ENCODE data around the gene SDF2. TPM values are rescaled to one million over a fixed set of nuclear protein-coding genes. Genes with fewer than 3 reads are reported as not detected.

Gene SDF2, protein sequence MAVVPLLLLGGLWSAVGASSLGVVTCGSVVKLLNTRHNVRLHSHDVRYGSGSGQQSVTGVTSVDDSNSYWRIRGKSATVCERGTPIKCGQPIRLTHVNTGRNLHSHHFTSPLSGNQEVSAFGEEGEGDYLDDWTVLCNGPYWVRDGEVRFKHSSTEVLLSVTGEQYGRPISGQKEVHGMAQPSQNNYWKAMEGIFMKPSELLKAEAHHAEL
- total RNA-seq, result 56.8 and 63.1 TPM in 2 replicates

DNA sequence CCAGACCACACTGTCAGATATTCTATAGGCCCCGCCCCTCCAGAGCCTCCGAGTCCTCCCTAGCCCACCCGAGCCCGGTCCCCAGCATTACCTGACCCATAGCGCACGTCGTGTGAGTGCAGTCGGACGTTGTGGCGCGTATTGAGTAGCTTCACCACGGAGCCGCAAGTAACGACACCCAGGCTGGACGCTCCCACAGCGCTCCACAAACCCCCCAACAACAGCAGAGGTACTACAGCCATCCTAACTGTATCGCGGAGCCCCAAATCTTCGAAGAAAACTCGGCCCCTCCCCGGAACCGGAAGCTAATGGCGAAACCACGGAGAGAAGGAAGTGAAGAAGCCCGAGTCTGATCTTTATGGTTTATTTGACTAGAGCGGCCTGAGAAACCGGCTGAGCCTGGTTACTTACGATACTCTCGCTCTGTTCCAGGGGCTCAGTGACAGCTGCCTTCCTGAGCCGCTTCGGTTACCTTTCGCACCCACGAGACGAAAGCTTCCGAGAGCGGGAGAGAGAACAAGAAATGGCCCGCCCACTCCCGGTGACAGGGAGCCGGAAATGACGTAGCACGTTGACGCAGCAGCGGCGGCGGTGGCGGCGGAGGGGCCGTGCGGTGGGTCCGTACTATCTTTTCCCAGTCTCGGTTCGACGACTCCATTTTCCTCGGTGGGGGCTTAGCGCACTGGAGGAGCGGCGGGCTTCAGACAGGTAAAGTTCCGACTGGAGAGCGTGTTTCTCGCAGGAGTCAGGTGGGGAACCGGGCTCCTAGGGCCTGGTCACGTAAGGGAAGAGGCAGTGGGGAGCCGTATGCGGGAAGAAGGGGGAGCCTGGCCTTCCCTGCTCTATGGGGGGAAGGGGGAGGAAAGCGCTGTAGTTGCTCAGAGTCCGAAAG lies at the start of gene SDF2, which contains the start of gene SUPT6H:
Gene SDF2, minus strand, starts transcription at position 272 of the 892 bp plus-strand sequence. Its CDS starts 30 bp downstream, at position 242.
Gene SUPT6H, plus strand, starts transcription at position 571 of the 892 bp plus-strand sequence. CDS start 11,197 bp downstream, outside the sequence.
- peak; percentile 47 for DNase-seq (ENCODE audit: low read depth, low spot score)

DNA sequence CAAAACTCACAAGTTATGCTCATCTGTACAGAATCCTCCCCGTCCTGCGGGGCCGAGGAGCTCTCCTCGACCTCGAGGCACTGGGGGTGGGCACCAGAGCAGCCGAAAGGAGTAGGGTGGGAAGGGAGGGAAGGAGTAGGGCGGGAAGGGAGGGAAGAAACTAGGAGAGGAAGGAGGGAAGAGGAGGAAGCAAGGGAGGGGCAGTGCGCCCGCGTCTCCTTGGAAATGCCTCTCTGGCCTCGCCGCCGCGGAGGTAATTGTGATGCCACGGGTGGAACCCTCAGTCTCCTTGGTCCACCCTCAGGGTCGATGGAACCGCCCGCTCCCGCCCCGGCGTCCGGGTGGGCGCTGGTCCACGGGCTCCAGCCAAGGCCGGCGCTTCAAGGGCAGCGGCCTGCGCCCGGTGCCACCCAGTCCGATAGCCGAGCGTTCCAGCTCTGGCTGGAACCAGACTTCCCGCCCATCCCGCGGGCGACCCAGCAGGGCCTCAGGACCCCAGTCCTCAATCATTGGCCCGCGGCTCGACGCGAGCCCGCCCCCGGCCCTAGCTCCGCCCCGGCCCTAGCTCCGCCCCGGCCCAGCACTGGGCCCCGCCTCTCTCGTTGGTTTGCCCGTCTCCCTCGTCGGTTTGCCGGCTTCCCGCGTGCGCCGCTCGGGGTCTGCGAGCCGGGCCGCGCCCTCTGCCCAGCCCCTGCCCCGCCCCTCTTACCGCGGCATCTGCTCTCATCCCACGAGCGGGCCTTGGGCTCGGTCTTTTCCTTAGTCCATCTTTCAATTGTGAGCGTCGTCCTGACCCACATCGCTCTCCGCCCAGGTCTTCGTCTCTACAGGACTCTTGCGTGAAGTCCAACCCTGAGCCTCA lies 49.4 kb upstream of the SDF2 start:
- peak; percentile 59 for DNase-seq (ENCODE audit: low read depth, low spot score)

DNA sequence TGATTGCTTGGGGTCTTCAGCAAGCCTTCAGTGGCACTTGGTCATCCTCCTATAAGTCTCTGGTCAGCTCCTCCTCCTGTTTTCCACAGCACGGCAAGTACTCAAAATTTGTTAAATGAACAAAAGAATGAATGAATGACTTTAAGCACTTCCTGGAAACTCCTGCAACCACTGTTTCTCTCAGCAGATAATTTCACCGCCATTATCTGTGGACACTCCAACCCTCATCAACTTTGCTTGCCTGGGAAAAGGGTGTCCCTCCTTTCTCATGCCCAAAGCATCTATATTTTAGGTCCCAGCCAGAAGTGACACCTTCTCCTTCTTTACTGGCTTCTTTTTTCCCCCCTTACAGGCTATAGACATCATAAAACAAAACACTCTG lies 45.6 kb upstream of the SDF2 start:
- no peak for DNase-seq (ENCODE audit: low read depth, low spot score)

DNA sequence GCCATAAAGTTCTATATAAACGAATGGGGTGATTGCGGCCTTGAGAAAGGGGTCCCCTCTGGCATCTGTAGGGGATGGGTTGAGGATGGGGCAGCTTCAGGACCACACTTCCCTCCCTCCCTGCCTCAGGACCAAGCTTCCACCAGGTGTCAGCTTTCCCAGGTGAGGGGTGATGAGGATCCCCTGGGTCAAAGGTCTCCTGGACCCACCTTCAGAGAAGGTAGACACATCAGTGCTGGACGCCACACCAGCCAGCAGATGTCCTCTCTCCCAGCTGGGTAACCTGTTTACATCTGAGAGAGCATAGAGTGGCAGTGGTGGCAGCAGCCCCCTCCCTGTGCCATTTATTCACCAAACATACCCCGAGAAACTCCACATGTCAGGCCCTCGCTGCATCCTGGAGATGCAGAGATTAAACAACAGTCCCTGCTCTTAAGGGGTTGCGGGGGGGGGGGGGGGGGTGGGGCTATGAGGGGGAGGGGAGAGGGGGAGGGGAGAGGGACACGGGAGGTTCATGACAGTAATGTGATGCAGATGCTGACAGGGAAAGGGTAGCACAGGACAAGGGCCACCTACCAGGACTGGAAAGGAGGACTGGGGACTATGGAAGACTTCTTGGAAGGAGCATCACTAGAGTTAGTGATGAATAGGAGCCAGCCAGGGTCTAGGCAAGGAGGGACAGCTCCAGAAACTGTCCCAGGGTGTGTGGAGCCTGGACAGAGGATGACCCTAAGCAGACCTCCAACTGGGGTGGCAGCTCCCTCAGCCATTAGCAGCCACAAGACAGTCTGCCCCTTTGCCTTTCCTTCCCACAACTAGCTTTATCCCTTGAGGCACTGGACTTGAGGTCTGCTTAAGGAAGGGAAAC lies 45.0 kb upstream of the SDF2 start:
- DNase-seq (ENCODE audit: low read depth, low spot score), result no peak

DNA sequence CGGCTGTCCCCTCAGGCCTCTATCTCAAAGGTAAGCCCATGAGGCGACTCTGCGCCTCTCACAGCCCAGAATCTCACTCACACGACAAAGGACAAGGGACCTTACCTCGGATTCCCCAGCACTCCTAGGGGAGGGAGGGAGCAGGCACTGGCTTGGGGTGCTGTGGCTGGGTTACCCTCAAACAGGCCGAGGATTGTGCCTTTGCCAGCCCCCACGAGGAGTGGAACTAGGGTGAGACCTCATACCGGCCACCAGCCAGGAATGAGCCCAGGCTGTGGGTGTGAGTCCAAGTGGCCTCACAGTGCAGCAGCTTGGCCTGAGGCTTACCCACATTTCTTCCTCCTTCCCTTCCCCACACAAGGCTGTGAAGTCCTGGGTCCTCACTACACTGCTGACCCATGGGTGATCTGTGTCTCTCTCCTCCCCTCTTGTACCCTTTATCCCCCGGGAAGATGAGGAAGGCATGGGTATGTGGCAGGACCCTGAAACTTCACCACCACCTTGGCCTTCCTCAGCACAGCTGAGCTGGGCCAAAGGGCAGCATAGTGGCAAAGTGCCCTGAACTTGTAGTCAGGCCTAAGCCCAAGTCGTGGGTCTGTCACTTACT lies 44.1 kb upstream of the SDF2 start:
- DNase-seq (ENCODE audit: low read depth, low spot score), result no peak

DNA sequence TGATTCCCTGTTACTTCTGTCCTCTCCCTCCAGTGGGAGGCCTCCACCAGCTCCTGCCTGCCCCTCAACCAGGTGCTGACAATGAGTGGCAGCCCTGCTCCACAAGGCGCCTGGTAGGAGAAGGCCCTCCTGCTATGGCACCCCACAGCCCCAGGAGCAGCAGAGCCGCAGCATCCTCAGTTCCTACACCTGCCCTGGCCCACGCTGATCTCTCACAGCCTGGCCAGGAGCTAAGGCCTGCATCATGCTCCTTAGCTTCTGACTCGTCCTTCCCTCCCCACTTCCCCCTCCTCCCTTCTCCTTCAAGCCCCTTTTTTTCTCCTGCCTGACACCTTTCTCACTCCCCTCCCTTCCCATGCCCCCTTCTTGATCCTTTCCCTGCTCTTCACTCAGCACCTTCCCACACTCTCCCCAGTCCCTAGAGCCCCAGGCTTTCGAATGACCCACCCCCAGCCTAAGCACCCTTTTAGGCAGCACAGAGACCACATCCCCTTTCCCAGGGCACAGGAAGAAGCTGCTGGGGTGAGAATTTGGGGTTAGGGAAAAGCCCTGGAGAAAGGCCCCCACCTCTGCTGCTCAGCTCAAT lies 43.5 kb upstream of the SDF2 start:
- DNase-seq (ENCODE audit: low read depth, low spot score), result no peak

DNA sequence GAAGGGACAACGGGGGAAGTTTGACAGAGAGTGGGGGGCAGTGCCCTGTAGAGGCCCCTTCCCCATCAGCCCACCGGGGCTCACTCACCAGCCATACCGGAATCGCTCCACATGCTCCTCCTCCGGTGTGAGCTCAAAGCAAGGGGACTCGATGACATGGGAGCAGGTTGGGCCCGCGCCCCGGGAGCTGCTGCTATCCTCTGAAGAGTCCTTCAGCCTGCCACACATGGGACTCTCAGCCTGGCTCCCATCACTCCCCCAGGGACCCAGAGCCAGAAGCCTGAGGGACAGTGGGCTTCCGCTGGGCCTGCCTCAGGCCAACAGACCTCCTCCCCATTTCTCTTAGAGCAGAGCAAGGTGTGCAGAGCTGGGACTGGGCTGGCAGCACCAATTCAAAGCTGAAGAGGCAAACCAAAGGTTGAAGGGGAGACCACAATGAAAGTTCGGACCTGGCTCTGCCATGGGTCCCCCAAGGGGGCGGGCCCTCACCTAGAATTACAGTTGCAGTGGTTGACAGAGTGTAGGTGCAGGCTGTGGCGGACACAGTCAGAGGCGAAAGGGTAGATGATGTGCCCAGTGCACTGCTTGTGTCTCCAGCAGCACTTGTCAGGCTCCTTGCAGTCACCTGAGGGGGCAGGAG lies 42.6 kb upstream of the SDF2 start:
- DNase-seq (ENCODE audit: low read depth, low spot score), result no peak

DNA sequence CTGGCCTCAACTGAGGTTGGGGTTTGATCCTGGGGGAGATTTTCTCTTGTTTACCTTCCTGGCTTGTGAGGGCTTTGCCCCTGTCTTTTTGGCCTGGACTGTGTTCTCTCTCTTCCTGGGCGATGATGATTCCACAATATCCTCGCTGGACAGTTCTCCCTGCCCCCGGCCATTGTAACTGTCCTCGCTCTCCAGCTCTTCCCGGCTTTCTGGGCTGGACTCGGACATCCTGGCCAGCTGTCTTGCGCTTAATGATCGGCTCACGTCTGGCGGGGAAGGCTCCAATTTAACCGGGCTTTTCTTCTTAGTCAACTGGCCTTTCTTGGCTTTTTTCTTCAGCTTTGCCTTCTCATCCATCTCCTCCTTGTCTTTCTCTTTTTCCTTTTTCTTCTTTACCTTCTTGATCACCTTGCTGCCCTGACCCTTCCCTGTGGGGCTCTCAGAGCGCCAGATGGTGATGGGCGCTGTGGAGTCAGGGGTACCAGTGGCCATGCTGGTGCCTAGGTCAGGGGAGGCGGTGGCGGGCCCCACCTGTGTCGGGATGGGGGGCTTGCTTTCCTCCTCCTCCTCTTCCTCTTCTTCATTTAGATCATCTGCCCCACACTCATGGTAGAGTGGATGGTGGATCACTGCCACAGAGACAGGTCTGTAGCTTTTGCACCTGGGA lies 42.0 kb upstream of the SDF2 start:
- DNase-seq (ENCODE audit: low read depth, low spot score), result no peak

DNA sequence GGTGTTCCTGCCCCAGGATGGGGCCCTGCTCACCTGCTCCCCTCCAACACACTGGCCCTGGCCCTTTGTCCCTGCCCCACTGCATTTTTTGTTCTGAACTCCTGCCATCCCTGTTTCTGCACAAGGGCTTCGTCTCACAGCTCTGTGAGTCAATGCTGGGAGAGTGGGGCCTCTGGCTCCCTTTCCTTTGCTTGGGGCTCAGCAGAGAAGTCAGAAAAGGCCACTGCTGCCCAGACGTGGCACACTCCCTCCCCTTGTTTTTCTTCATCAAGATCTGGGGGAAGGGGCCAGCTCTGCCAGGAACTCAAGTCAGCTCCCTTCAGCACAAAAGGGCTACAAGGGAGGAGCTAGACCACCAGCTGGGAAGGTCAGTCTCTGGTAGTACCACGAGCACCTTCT lies 41.0 kb upstream of the SDF2 start:
- DNase-seq (ENCODE audit: low read depth, low spot score), result no peak

DNA sequence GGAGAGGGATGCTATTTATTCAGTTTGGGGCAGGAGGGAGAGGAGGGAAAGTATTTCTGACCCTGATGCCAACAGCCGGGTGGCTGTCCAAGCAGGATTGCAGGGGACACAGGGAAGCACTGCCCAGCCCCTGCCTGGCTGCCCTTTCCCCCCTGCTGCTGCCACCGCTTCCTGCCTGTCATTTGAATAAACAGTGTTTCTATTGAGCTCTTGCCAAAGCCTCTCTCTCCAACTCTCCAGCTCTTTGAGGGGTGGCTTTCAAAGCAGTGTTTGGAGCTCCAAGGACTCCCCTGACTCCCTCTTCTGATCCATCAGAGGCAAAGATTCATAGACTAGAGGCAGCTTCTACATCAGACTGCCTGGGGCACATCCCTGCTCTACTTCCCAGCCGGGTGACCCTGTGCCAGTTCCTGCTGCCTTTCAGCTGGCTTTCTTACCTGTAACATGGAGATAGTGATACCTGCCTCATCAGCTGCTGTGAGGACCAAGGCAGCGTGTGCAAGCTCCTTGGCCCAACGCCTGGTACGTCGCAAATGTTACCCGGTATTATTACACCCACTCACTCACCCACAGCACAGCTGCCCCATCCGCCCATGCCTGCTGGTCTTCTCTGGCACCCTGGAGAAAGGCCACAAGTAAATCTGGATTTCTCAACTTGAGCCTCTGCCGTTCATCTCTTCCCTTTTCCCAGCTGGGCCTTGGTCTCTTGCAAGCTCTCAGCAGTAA lies 40.5 kb upstream of the SDF2 start:
- no peak for DNase-seq (ENCODE audit: low read depth, low spot score)

DNA sequence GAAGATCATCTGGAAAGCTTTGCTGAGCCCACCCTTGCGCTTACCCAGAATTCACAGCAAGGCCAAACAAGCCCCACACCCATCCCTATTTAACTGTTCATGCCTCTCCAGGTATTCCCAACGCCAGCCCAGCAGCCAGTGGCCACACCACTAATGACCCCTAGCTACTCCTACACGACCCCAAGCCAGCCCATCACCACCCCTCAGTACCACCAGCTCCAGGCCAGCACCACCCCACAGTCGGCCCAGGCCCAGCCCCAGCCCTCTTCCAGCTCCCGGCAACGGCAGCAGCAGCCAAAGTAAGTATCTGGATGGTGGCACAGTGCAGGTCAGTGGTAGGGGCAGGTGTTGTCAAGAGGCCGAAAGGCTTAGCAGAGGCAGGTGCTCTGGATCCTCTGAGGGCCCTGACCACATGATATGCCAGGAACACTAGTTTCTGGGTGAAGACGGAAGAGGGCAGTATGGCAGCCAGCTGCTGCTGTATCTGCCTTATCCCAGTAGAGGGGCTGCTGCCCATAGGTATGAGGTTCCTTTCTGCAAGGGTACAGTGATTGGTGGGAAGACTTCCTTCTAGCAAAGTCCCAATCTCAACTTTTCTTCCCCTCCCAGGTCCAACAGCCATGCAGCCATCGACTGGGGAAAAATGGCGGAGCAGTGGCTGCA lies 39.3 kb upstream of the SDF2 start:
- no peak for DNase-seq (ENCODE audit: low read depth, low spot score)

DNA sequence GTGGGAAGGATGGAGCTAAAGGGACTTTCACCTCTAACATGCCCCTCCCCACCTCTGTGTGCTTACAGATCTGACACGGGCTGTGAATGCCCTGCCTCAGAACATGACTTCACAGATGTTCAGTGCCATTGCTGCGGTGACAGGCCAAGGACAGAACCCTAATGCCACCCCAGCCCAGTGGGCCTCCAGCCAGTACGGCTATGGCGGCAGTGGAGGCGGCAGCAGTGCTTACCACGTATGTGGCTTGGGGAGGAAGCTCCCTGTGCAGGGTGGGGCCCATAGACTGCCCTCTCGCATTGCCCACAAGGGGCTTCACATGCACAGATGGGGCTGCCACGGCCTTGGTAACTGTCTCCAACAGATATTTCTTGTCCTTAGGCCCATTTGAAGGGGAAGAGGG lies 38.6 kb upstream of the SDF2 start:
- no peak for DNase-seq (ENCODE audit: low read depth, low spot score)

DNA sequence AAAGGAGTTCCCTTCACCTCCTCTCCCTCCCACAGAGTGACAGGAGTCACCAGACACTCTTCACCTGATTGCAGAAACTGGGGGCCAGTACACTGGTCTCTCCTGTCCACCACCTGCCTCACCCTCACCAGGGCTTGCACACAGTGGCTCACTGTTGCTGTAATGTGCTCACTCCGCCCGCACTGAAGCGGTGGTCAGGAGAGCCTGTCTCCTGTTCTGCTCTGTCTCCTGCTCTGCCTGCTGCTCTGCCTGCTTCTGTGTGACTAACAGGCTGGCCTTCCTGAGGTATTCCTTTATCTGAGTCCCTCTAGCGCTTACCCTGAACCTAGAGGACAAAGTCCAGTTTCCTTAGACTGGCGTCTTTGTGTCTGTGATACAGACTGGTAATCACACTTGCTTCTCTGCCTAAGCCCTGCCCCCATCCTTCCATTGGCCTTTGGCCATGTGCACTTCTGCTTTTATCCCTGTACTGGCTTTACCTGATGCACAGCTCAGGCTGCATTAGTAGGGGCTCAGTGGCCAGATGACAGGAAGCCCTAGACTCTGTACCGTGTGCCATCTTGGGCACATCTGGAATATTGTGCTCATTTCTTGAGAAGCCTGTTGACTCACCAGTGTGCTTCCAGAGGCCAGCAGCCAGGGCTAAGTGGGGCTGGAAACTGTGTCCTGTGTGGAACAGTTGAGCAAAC lies 36.7 kb upstream of the SDF2 start:
- no peak for DNase-seq (ENCODE audit: low read depth, low spot score)

DNA sequence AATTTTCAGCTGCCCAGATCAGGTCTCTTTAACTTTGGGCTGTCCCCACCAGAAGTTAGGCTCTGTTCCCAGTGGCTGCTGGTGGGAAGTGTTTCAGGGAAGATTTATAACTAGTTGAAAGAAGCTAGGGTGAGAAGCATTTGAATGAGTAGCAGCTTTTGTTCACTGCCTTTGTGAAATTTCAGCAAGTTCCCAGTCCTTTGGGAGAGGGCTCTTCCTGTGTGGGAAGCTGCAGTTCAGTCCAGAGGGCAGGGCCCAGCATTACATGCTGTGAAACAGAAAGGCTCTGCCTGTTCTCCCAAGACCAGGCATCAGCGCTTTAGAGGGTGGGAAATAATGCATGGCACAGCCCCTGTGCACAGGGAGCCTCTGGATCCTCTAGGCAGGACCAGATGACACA lies 32.2 kb upstream of the SDF2 start:
- DNase-seq (ENCODE audit: low read depth, low spot score), result no peak

DNA sequence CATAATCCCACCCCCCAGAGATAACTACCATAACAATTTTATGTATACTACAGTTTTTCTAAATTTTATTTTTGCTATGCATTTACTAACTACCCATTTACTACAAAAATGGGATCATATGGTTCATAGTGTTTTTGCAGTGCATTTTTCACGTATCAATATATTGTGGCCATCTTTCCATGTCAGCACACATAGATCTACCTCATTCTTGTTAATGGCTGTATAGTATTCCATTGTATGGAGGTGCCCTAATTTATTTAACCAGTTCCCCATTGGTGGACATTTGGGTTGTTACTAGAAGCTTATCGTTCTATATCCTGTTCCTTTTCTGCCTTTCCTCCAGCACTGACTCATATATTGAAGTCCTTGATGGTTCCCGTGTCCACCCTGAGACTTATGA lies 27.3 kb upstream of the SDF2 start:
- DNase-seq (ENCODE audit: low read depth, low spot score), result no peak

DNA sequence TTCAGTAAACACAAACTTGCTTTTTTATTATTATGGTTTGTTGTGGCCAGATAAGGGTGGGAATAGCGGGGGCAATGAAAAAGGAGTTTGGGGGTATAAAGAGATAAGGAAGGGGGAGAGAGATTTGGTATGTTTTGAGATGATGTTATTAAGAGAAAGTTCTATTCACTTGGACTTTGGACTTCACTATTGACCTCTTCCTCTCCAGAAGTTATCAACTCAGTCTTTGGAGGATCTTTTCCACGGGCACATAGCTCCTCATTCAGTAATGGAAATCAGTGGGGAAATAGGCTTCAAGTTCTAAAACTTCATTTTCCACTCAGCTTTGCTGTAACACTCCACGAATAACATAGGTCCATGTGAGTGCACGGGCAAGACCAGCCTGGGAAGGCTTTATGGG lies 26.8 kb upstream of the SDF2 start:
- DNase-seq (ENCODE audit: low read depth, low spot score), result no peak

DNA sequence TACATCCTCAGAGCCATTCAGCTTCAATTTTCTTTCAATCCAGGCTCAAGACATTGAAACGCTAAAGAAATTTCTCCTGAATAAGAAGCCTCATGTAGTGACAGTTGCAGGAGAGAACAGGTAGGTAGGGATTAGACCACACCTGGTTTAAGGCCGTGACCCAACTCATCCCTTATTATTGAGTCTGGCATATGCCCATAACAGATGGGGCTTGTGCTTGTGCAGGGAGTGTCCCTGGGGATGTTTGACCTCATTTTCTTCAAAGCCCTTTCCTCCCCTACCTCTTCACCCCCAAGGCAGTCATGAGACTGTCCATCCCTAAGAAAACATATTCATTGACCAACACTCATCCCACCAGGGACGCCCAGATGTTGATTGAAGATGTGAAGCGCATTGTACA lies 24.6 kb upstream of the SDF2 start:
- no peak for DNase-seq (ENCODE audit: low read depth, low spot score)
